K562 (cell line): ENCODE data around the gene NHLRC2. TPM values are rescaled to one million over a fixed set of nuclear protein-coding genes. Genes with fewer than 3 reads are reported as not detected.

Experiments
- CCAR2 ChIP-seq: fragments of 200-400 bp; formaldehyde crosslinking; IDR thresholded peaks from 2 replicates; pipeline ENCODE4 v1.6.1; 2017; ENCODE audit warnings: mild to moderate bottlenecking, low read depth, low read length
- EP300 ChIP-seq: IDR thresholded peaks from 2 replicates; pipeline ENCODE4 v1.6.1; 2012; ENCODE audit warnings: low read length, improper control_type of control experiment
- SUPT5H ChIP-seq: fragments of 450-650 bp; IDR thresholded peaks from 2 replicates; pipeline ENCODE4 v1.6.1; 2016
- ZNF175 ChIP-seq: fragments of 200-800 bp; sonication (Bioruptor generic); IDR thresholded peaks from 2 replicates; pipeline ENCODE4 v1.6.1; 2016; ENCODE audit warnings: low read depth, mild to moderate bottlenecking, missing genetic modification characterization, missing compliant biosample characterization
- ZZZ3 ChIP-seq: fragments of 450-650 bp; IDR thresholded peaks from 2 replicates; pipeline ENCODE4 v1.6.1; 2016; ENCODE audit warnings: antibody characterized with exemption, mild to moderate bottlenecking, moderate library complexity
- polyA plus RNA-seq, 8 experiments: library from polyadenylated mRNA; depleted of rRNA in 4 of 8; stranded (reverse) in 5 of 8; unstranded in 3 of 8; fragments of >200 nt; fragmentation: Nextera tagmentation in 2 of 8; fragmentation: Illumina TruSeq in 1 of 8; extraction: Ambion mirVana in 2 of 8; extraction: Trizol in 1 of 8; gene quantifications; 2 replicates each; pipeline versions ENCODE4 v1.2.1 to v1.2.3, GENCODE V29; 2011 to 2014; ENCODE audit warnings: inconsistent platforms in 1 of 8, missing spikeins in 1 of 8
- total RNA-seq, 7 experiments: library from RNA; depleted of rRNA in 6 of 7; stranded (reverse); fragments of >200 nt in 6 of 7; fragmentation: Illumina TruSeq in 2 of 7; extraction: Trizol in 2 of 7; gene quantifications; 2 replicates each; pipeline versions ENCODE4 v1.2.1 to v1.2.3, GENCODE V29; 2011 to 2021; ENCODE audit warnings: low replicate concordance in 1 of 7
- TF ChIP-seq, protein P1 (sequence below): fragments of 450-650 bp; IDR thresholded peaks from 2 replicates; pipeline ENCODE4 v1.6.1; 2016; ENCODE audit warnings: mild to moderate bottlenecking, moderate library complexity
- TF ChIP-seq, protein P2 (sequence below), 2 experiments: fragments of 150-350 bp in 1 of 2; IDR thresholded peaks; 2 replicates each; pipeline ENCODE4 v1.6.1; 2012 to 2016; ENCODE audit warnings: low read depth in 2 of 2, low read length in 2 of 2, mild to moderate bottlenecking in 1 of 2, moderate library complexity in 1 of 2
- TF ChIP-seq, protein P3 (sequence below), 2 experiments: fragments of 200-800 bp in 1 of 2; sonication (Bioruptor generic) in 1 of 2; sonication (generic) in 1 of 2; formaldehyde crosslinking in 1 of 2; IDR thresholded peaks in 1 of 2; conservative IDR thresholded peaks in 1 of 2; 2 replicates each; pipeline versions ENCODE4 v1.5.0 to v1.6.1; 2016 to 2020; ENCODE audit warnings: missing compliant biosample characterization in 1 of 2, missing genetic modification characterization in 1 of 2, missing genetic modification reagents in 1 of 2

The NHLRC2 gene
- total and polyA plus RNA-seq, 9 of the 15 experiments (the other 6 are each of a cell fraction or from before 2014, with no cell fraction given) = 1.5 to 22.4 (median 10.3) TPM

DNA sequence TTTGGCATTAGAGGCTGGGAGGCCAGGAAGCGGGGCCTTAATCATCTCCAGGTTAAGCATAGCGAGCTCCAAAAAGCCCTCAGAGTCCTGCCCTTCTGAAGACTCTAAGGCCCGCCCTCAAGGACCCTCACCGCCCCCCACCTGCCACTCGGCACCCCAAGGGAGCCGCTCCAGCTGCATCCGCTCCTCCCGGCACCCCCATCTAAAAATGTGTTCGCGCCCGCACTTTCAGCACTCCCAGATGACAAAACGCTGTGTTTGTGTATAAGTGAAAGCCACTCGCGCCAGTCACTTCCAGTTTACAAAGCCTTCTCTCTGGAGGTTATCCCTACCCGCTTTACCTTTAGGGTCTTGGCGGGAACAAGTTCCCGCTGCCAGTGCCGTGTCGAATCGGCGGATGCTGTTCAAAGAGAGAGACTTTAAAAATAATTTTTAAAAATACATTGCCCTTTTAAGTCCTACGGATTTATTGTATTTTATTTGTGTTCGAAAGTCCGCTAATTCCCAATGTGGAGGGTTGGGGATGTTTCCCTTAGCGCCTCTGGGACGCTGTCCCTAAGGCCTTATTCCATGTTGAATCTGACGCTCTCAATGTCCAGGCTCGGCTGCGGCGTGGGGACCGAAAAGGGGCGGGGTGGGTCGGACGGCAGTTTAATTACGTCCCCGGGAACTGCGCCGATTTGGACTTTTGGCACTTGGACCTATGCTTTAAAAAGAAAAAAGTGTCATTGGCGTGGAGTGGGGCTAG lies at the start of gene NHLRC2, which contains the start of gene DCLRE1A (continued):
- TF ChIP-seq ZNF175 (CRISPR knock-in tag) (no peak), CCAR2 (no peak), ZZZ3 (peak; percentile 56; the same call in 1 of the 2 replicates), EP300 (peak; percentile 93), SUPT5H (peak; percentile 56; the same call in 1 of the 2 replicates)
- TF ChIP-seq, protein P1, sequence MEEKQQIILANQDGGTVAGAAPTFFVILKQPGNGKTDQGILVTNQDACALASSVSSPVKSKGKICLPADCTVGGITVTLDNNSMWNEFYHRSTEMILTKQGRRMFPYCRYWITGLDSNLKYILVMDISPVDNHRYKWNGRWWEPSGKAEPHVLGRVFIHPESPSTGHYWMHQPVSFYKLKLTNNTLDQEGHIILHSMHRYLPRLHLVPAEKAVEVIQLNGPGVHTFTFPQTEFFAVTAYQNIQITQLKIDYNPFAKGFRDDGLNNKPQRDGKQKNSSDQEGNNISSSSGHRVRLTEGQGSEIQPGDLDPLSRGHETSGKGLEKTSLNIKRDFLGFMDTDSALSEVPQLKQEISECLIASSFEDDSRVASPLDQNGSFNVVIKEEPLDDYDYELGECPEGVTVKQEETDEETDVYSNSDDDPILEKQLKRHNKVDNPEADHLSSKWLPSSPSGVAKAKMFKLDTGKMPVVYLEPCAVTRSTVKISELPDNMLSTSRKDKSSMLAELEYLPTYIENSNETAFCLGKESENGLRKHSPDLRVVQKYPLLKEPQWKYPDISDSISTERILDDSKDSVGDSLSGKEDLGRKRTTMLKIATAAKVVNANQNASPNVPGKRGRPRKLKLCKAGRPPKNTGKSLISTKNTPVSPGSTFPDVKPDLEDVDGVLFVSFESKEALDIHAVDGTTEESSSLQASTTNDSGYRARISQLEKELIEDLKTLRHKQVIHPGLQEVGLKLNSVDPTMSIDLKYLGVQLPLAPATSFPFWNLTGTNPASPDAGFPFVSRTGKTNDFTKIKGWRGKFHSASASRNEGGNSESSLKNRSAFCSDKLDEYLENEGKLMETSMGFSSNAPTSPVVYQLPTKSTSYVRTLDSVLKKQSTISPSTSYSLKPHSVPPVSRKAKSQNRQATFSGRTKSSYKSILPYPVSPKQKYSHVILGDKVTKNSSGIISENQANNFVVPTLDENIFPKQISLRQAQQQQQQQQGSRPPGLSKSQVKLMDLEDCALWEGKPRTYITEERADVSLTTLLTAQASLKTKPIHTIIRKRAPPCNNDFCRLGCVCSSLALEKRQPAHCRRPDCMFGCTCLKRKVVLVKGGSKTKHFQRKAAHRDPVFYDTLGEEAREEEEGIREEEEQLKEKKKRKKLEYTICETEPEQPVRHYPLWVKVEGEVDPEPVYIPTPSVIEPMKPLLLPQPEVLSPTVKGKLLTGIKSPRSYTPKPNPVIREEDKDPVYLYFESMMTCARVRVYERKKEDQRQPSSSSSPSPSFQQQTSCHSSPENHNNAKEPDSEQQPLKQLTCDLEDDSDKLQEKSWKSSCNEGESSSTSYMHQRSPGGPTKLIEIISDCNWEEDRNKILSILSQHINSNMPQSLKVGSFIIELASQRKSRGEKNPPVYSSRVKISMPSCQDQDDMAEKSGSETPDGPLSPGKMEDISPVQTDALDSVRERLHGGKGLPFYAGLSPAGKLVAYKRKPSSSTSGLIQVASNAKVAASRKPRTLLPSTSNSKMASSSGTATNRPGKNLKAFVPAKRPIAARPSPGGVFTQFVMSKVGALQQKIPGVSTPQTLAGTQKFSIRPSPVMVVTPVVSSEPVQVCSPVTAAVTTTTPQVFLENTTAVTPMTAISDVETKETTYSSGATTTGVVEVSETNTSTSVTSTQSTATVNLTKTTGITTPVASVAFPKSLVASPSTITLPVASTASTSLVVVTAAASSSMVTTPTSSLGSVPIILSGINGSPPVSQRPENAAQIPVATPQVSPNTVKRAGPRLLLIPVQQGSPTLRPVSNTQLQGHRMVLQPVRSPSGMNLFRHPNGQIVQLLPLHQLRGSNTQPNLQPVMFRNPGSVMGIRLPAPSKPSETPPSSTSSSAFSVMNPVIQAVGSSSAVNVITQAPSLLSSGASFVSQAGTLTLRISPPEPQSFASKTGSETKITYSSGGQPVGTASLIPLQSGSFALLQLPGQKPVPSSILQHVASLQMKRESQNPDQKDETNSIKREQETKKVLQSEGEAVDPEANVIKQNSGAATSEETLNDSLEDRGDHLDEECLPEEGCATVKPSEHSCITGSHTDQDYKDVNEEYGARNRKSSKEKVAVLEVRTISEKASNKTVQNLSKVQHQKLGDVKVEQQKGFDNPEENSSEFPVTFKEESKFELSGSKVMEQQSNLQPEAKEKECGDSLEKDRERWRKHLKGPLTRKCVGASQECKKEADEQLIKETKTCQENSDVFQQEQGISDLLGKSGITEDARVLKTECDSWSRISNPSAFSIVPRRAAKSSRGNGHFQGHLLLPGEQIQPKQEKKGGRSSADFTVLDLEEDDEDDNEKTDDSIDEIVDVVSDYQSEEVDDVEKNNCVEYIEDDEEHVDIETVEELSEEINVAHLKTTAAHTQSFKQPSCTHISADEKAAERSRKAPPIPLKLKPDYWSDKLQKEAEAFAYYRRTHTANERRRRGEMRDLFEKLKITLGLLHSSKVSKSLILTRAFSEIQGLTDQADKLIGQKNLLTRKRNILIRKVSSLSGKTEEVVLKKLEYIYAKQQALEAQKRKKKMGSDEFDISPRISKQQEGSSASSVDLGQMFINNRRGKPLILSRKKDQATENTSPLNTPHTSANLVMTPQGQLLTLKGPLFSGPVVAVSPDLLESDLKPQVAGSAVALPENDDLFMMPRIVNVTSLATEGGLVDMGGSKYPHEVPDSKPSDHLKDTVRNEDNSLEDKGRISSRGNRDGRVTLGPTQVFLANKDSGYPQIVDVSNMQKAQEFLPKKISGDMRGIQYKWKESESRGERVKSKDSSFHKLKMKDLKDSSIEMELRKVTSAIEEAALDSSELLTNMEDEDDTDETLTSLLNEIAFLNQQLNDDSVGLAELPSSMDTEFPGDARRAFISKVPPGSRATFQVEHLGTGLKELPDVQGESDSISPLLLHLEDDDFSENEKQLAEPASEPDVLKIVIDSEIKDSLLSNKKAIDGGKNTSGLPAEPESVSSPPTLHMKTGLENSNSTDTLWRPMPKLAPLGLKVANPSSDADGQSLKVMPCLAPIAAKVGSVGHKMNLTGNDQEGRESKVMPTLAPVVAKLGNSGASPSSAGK = peak; percentile 6
- TF ChIP-seq, protein P2, sequence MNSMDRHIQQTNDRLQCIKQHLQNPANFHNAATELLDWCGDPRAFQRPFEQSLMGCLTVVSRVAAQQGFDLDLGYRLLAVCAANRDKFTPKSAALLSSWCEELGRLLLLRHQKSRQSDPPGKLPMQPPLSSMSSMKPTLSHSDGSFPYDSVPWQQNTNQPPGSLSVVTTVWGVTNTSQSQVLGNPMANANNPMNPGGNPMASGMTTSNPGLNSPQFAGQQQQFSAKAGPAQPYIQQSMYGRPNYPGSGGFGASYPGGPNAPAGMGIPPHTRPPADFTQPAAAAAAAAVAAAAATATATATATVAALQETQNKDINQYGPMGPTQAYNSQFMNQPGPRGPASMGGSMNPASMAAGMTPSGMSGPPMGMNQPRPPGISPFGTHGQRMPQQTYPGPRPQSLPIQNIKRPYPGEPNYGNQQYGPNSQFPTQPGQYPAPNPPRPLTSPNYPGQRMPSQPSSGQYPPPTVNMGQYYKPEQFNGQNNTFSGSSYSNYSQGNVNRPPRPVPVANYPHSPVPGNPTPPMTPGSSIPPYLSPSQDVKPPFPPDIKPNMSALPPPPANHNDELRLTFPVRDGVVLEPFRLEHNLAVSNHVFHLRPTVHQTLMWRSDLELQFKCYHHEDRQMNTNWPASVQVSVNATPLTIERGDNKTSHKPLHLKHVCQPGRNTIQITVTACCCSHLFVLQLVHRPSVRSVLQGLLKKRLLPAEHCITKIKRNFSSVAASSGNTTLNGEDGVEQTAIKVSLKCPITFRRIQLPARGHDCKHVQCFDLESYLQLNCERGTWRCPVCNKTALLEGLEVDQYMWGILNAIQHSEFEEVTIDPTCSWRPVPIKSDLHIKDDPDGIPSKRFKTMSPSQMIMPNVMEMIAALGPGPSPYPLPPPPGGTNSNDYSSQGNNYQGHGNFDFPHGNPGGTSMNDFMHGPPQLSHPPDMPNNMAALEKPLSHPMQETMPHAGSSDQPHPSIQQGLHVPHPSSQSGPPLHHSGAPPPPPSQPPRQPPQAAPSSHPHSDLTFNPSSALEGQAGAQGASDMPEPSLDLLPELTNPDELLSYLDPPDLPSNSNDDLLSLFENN (IDR thresholded peaks at IDR 0.05; ENCODE audit: low read depth in 2 of 2, low read length in 2 of 2) = no peak
- TF ChIP-seq, protein P3, sequence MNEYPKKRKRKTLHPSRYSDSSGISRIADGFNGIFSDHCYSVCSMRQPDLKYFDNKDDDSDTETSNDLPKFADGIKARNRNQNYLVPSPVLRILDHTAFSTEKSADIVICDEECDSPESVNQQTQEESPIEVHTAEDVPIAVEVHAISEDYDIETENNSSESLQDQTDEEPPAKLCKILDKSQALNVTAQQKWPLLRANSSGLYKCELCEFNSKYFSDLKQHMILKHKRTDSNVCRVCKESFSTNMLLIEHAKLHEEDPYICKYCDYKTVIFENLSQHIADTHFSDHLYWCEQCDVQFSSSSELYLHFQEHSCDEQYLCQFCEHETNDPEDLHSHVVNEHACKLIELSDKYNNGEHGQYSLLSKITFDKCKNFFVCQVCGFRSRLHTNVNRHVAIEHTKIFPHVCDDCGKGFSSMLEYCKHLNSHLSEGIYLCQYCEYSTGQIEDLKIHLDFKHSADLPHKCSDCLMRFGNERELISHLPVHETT (CRISPR knock-in tag; conservative IDR thresholded peaks at IDR 0.05 in 1 of 2, IDR thresholded peaks at IDR 0.05 in 1 of 2) = peak in 1 of 2 experiments; percentile 57; a peak in 1 of 4 replicates
